ENCODE data around the gene CHAF1B. TPM values are rescaled to one million over a fixed set of nuclear protein-coding genes. Genes with fewer than 3 reads are reported as not detected.
A peak's percentile ranks its signal among the peaks of the same experiment; 100 is the strongest.

CHAF1B gene
- total RNA-seq, 4 donors from 2014 or later, result 0.83 to 1.6 (median 1.2) TPM

GRCh38 chr21:36427502-36427901, 42.3 kb downstream of the CHAF1B start:
- Histone ChIP-seq H3K36me3 (no peaks in the 10 kb centered on the region), H3K27me3 (peaks cover 0 to 5% (median 0%) of the 10 kb centered on the region in 4 donors), H3K9me3 (no peaks in the 10 kb centered on the region), H3K4me3 (no peak overlapping the region), H3K4me1 (peaks cover 8 to 19% (median 15%) of the 10 kb centered on the region in 4 donors), H3K27ac (replicated peaks in 1 of 4) (no peak overlapping the region)
- DNase-seq (ENCODE audit: extremely low spot score), result no peak
- TF ChIP-seq POLR2AphosphoS5 (IDR thresholded peaks at IDR 0.05) (no peak), EP300 (IDR thresholded peaks at IDR 0.05) (no peak), POLR2A (IDR thresholded peaks at IDR 0.05; ENCODE audit: low read depth) (no peak), CTCF (IDR thresholded peaks at IDR 0.05) (no peak)
- intact Hi-C loops (cut with DNase I), result no loop called here
- 93% methylated on average over 4 of the region's 4 CpGs for WGBS

- H3K4me1 ChIP-seq, result peaks cover 8 to 19% (median 15%) of the 10 kb centered on the region in 4 donors
- no peaks in the 10 kb centered on the region for H3K9me3 ChIP-seq
- H3K27ac ChIP-seq (replicated peaks in 1 of 4), result peak overlapping the region in 2 of 4 donors; percentile 61 to 75
- WGBS, result 94% methylated on average over 11 of the region's 12 CpGs
- H3K4me3 ChIP-seq, result no peak overlapping the region
- no peaks in the 10 kb centered on the region for H3K36me3 ChIP-seq
- no peak for DNase-seq (ENCODE audit: extremely low spot score)
- peaks cover 0 to 8% (median 0%) of the 10 kb centered on the region in 4 donors for H3K27me3 ChIP-seq
- intact Hi-C loops (cut with DNase I), result no loop called here
- TF ChIP-seq EP300 (IDR thresholded peaks at IDR 0.05) (no peak), CTCF (IDR thresholded peaks at IDR 0.05) (no peak), POLR2A (IDR thresholded peaks at IDR 0.05; ENCODE audit: low read depth) (no peak)
Observed at GRCh38 chr21:36428761-36429432, 43.7 kb downstream of the CHAF1B start.

- peaks cover 0 to 8% (median 0%) of the 10 kb centered on the region in 4 donors for H3K27me3 ChIP-seq
- no peaks in the 10 kb centered on the region for H3K9me3 ChIP-seq
- peaks cover 8 to 19% (median 15%) of the 10 kb centered on the region in 4 donors for H3K4me1 ChIP-seq
- DNase-seq (ENCODE audit: extremely low spot score), result no peak
- TF ChIP-seq POLR2AphosphoS5 (IDR thresholded peaks at IDR 0.05) (peak; percentile 86 to 87), POLR2A (IDR thresholded peaks at IDR 0.05; ENCODE audit: low read depth) (no peak), CTCF (IDR thresholded peaks at IDR 0.05) (no peak)
- peak overlapping the region; percentile 20 to 30 (median 23) for H3K4me3 ChIP-seq
- no peaks in the 10 kb centered on the region for H3K36me3 ChIP-seq
- intact Hi-C loops (cut with DNase I), result no loop called here
- 41% methylated on average over 17 of the region's 22 CpGs for WGBS
- H3K27ac ChIP-seq (replicated peaks in 1 of 4), result peak overlapping the region; percentile 59 to 75 (median 66)
Observed at GRCh38 chr21:36429947-36430546, 44.9 kb downstream of the CHAF1B start.

DNA sequence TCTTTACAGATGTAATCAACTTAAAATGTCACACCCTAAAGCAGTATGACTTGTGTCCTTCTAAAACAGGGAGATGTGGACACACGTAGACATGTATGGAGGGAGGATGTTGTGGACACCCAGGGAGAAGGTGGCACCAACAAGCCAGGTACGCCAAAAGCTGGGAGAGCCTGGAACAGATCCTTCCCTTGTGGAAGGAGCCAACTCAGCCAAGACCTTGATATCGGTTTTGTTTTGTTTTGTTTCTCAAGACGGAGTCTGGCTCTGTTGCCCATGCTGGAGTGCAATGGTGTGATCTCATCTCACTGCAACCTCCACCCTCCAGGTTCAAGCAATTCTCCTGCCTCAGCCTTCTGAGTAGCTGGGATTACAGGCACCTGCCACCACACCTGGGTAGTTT, 45.6 kb downstream of the CHAF1B start:
- H3K36me3 ChIP-seq, result no peaks in the 10 kb centered on the region
- no peak for DNase-seq (ENCODE audit: extremely low spot score)
- TF ChIP-seq CTCF (IDR thresholded peaks at IDR 0.05) (no peak), POLR2AphosphoS5 (IDR thresholded peaks at IDR 0.05) (no peak), POLR2A (IDR thresholded peaks at IDR 0.05; ENCODE audit: low read depth) (no peak), EP300 (IDR thresholded peaks at IDR 0.05) (no peak)
- peaks cover 0 to 8% (median 0%) of the 10 kb centered on the region in 4 donors for H3K27me3 ChIP-seq
- 73% methylated on average over 4 of the region's 4 CpGs for WGBS
- no peaks in the 10 kb centered on the region for H3K9me3 ChIP-seq
- peak overlapping the region; percentile 46 to 75 (median 60) for H3K27ac ChIP-seq (replicated peaks in 1 of 4)
- peak overlapping the region in 3 of 4 donors; percentile 20 to 30 (median 22) for H3K4me3 ChIP-seq
- H3K4me1 ChIP-seq, result peaks cover 8 to 19% (median 15%) of the 10 kb centered on the region in 4 donors
- intact Hi-C loops (cut with DNase I), result no loop called here

Data from esophagus muscularis mucosa (tissue), 4 donors.